HG03432 (cell line): ENCODE data around the gene MRGPRD.

Experiments used
- ATAC-seq: cut with Tn5 transposase; IDR thresholded peaks from one replicate; pipeline ENCODE4 v1.9.1; 2021; ENCODE audit warnings: mild to moderate bottlenecking, moderate library complexity; ENCODE audit not compliant: unreplicated experiment

MRGPRD gene

GRCh38 chr11:68933605-68934320, 47.0 kb downstream of the MRGPRD start:
- no peak for ATAC-seq

GRCh38 chr11:68932933-68933577, 47.7 kb downstream of the MRGPRD start:
- ATAC-seq, result no peak

- no peak for ATAC-seq
Measured at GRCh38 chr11:68932358-68932757, 48.4 kb downstream of the MRGPRD start.

- no peak for ATAC-seq
Measured at GRCh38 chr11:68931911-68932310, 48.9 kb downstream of the MRGPRD start.

- no peak for ATAC-seq
Measured at GRCh38 chr11:68930991-68931855, 49.6 kb downstream of the MRGPRD start.
